SK-N-MC (cell line): ENCODE results near the gene RHPN2.

Experiments
- EZH2 ChIP-seq: fragments of 200-600 bp; sonication (generic); IDR thresholded peaks from one replicate; pipeline ENCODE4 v1.6.1; 2017; ENCODE audit warnings: antibody characterized with exemption
- FOXP2 ChIP-seq: optimal IDR thresholded peaks from 2 replicates; pipeline ENCODE3; 2011; ENCODE audit warnings: mild to moderate bottlenecking, moderate library complexity; ENCODE audit not compliant: insufficient read depth; ENCODE audit errors: extremely low read length, control extremely low read depth
- POLR2AphosphoS5 ChIP-seq: IDR thresholded peaks from 2 replicates; pipeline ENCODE4 v1.6.1; 2012; ENCODE audit warnings: mild to moderate bottlenecking, low read depth, low read length, borderline replicate concordance

DNA sequence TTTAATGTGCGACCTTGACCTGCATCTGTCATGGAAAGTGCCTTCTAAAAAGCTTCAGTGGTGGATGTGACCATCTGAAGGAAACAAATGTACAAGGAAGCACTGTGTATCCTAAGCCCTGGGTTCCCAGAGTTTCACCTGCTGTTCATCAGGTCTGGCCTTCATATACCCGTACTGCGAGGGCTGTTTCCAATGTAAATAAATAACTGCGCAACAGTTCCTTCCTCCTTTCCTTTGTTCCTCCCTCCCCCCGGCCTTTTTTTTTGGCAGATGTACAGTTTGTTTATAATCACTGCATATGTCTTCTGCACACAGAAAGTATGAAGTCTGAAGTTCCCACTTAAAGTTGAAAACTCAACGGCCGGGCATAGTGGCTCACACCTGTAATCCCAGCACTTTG lies 87.4 kb downstream of the RHPN2 start:
- no peak for TF ChIP-seq EZH2
- TF ChIP-seq POLR2AphosphoS5, result no peak
- no peak for TF ChIP-seq FOXP2
